ENCODE data around the gene PRDX1. TPM values are rescaled to one million over a fixed set of nuclear protein-coding genes. Genes with fewer than 3 reads are reported as not detected.

The PRDX1 gene
- total and polyA plus RNA-seq, 2 of the 13 experiments (the other 11 are each of a cell fraction or from before 2014, with no cell fraction given) = 761 to 1,898 TPM

GRCh38 chr1:45490626-45491486 is 30.8 kb downstream of the PRDX1 start, which contains the start of gene TESK2 (continued):
- no peak for TF ChIP-seq ZNF24 (IDR thresholded peaks at IDR 0.05)
- no peak for TF ChIP-seq TMF1 (CRISPR knock-in tag; IDR thresholded peaks at IDR 0.05; ENCODE audit: low read depth)
- no peak for TF ChIP-seq HOXA9 (CRISPR knock-in tag; IDR thresholded peaks at IDR 0.05; ENCODE audit: borderline replicate concordance)
- TF ChIP-seq, protein P1, sequence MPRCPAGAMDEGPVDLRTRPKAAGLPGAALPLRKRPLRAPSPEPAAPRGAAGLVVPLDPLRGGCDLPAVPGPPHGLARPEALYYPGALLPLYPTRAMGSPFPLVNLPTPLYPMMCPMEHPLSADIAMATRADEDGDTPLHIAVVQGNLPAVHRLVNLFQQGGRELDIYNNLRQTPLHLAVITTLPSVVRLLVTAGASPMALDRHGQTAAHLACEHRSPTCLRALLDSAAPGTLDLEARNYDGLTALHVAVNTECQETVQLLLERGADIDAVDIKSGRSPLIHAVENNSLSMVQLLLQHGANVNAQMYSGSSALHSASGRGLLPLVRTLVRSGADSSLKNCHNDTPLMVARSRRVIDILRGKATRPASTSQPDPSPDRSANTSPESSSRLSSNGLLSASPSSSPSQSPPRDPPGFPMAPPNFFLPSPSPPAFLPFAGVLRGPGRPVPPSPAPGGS (CRISPR knock-in tag; IDR thresholded peaks at IDR 0.05) = 0 out of 2 replicates have a peak, but pooled peaks have one; percentile 25
- TF ChIP-seq MED8 (CRISPR knock-in tag; IDR thresholded peaks at IDR 0.05; ENCODE audit: insufficient replicate concordance) = no peak
- no peak for TF ChIP-seq ZNF614 (CRISPR knock-in tag; IDR thresholded peaks at IDR 0.05; ENCODE audit: borderline replicate concordance)
- TF ChIP-seq MLXIP (CRISPR knock-in tag; IDR thresholded peaks at IDR 0.05; ENCODE audit: borderline replicate concordance) = no peak
- TF ChIP-seq ZNF619 (CRISPR knock-in tag; IDR thresholded peaks at IDR 0.05) = no peak
- TF ChIP-seq MYPOP (CRISPR knock-in tag; IDR thresholded peaks at IDR 0.05) = no peak; the same call in 1 of the 2 replicates
- no peak for TF ChIP-seq ZNF296 (CRISPR knock-in tag; conservative IDR thresholded peaks at IDR 0.05)
- no peak for TF ChIP-seq ZNF75D (CRISPR knock-in tag; IDR thresholded peaks at IDR 0.05; ENCODE audit: borderline replicate concordance)
- peak; percentile 7; the same call in 1 of the 2 replicates for TF ChIP-seq KDM5A (IDR thresholded peaks at IDR 0.05; ENCODE audit: borderline replicate concordance, low read length)
- peak; percentile 74; the same call in 1 of the 2 replicates for TF ChIP-seq SIN3A (IDR thresholded peaks at IDR 0.05; ENCODE audit: borderline replicate concordance, low read depth, low read length)
- no peak; the same call in 1 of the 2 replicates for TF ChIP-seq FOXP1 (IDR thresholded peaks at IDR 0.05)
- TF ChIP-seq FOXP1 (CRISPR knock-in tag; IDR thresholded peaks at IDR 0.05) = no peak
- peak; percentile 61; the same call in 1 of the 2 replicates for TF ChIP-seq HDAC1 (CRISPR knock-in tag; IDR thresholded peaks at IDR 0.05)
- no peak for TF ChIP-seq MATR3 (CRISPR knock-in tag; IDR thresholded peaks at IDR 0.05)
- TF ChIP-seq, protein P2, sequence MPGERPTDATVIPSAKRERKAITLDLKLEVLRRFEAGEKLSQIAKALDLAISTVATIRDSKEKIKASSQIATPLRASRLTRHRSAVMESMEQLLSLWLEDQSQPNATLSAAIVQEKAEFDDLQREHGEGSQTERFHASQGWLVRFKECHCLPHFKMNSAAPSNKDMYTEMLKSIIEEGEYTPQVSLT (CRISPR knock-in tag; IDR thresholded peaks at IDR 0.05; ENCODE audit: borderline replicate concordance, low read depth) = peak; percentile 75; the same call in 1 of the 2 replicates
- TF ChIP-seq, protein P3, sequence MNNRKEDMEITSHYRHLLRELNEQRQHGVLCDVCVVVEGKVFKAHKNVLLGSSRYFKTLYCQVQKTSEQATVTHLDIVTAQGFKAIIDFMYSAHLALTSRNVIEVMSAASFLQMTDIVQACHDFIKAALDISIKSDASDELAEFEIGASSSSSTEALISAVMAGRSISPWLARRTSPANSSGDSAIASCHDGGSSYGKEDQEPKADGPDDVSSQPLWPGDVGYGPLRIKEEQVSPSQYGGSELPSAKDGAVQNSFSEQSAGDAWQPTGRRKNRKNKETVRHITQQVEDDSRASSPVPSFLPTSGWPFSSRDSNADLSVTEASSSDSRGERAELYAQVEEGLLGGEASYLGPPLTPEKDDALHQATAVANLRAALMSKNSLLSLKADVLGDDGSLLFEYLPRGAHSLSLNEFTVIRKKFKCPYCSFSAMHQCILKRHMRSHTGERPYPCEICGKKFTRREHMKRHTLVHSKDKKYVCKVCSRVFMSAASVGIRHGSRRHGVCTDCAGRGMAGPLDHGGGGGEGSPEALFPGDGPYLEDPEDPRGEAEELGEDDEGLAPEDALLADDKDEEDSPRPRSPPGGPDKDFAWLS (CRISPR knock-in tag; IDR thresholded peaks at IDR 0.05; ENCODE audit: borderline replicate concordance) = no peak
- TF ChIP-seq ZNF773 (CRISPR knock-in tag; IDR thresholded peaks at IDR 0.05; ENCODE audit: borderline replicate concordance) = no peak
- TF ChIP-seq TEAD2 (CRISPR knock-in tag; IDR thresholded peaks at IDR 0.05) = no peak
- TF ChIP-seq POLR2AphosphoS5 (IDR thresholded peaks at IDR 0.05; ENCODE audit: low read depth, low read length) = peak; percentile 84

All from HepG2 (cell line).